Cardiac fibroblast (primary cell): ENCODE results near the gene SDC3.
"Not testable (repeated sequence)": the region's sequence is repeated elsewhere in the genome, so short reads cannot be mapped to it uniquely, and the experiment has no call there.

ENCODE experiments used
- DNase-seq, 2 donors: peaks; one replicate each; pipeline versions ENCODE4 v3.0.0 to v3.0.0-alpha.2; 2010; ENCODE audit warnings: low read depth in 2 of 2
- H3K4me3 ChIP-seq, 2 donors: replicated peaks in 1 of 2; 1 replicate in 1 of 2; 2 replicates in 1 of 2; pipeline ENCODE4 v1.5.1; 2011; ENCODE audit warnings: low read depth in 2 of 2, low read length in 2 of 2, mild to moderate bottlenecking in 2 of 2, moderate library complexity in 1 of 2
- CTCF ChIP-seq: IDR thresholded peaks from one replicate; pipeline ENCODE4 v1.5.1; 2011; ENCODE audit warnings: low read depth, mild to moderate bottlenecking, low read length, inconsistent platforms

SDC3 gene

DNA sequence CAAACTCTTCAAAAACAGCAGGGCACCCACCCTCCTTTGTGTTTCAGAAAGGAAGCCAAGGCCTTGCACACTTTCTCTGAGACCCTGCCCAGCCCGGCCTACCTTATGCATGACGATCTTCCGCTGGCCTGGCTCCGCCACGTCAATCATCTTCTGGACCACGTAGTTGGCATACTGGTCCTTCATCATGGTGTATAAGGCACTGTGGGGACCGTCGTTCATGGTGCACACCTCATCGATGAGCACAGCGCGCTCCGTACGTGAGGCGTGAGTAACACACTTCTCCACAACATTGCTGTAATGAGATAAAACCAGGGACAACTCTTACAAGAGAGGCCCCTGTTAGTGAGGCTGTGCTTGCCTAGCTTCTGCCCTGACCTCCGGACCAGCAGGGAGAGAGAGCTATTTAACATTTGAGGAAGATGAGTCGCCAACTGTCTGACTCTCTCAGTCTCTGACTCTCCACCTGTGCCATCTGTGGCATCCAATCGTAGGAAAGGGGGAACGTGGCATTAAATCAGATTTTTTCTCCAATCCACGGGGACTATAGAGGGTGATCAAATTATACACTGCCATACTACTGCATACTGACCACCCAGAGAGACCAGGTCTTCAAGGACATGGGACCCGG is 28.1 kb upstream of the SDC3 start:
- no peak for DNase-seq
- no peak for TF ChIP-seq CTCF
- no peak overlapping the region for H3K4me3 ChIP-seq

- not testable (repeated sequence) for H3K4me3 ChIP-seq, DNase-seq
These were observed 27.2 kb upstream of the SDC3 start for GRCh38 chr1:30935758-30936157.

- TF ChIP-seq CTCF = no peak
- no peak overlapping the region for H3K4me3 ChIP-seq
- DNase-seq = no peak
These were observed 26.1 kb upstream of the SDC3 start for GRCh38 chr1:30934613-30935012.

- no peak overlapping the region for H3K4me3 ChIP-seq
- TF ChIP-seq CTCF = no peak
- DNase-seq = peak in 1 of 2 donors; percentile 42
These were observed 25.3 kb upstream of the SDC3 start for GRCh38 chr1:30933874-30934252.

GRCh38 chr1:30930631-30931173 is 22.1 kb upstream of the SDC3 start:
- DNase-seq = no peak
- no peak for TF ChIP-seq CTCF

DNA sequence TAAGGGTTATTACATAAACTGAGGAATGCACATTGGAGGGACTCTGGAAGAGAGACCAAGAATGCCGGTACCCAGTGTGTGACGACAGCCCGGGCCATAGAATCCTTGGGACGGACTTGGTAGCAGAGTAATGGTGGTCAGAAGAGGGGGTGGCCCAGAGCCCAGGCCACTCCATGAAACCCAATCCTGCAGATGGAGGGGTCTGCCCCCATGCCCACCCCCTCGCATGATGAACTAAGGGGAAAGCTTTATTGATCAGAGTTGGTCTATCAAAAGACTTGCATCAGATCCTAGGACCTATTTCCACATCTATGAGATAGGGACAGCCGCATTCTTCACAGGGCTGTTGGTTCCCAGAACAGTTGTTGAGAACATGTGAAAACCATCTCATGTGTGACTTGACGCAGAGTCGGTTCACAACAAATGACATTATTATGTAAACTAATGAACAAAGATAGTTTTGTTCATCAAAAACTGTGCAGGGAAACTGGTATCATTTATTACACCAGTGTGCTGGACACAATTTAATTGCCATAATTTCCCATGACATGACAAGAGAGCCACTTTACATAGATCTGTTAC is 21.5 kb upstream of the SDC3 start:
- H3K4me3 ChIP-seq = no peak overlapping the region
- DNase-seq = no peak
- no peak for TF ChIP-seq CTCF

More at GRCh38 chr1:30930631-30931173, 22.1 kb upstream of the SDC3 start:
- no peak overlapping the region for H3K4me3 ChIP-seq

GRCh38 chr1:30929135-30929889 is 20.8 kb upstream of the SDC3 start:
- peak; percentile 59 to 65 for DNase-seq
- peak; percentile 77 for TF ChIP-seq CTCF
- no peak overlapping the region for H3K4me3 ChIP-seq
